GM19351 (cell line): ENCODE results near the gene UROC1.

Experiments used
- ATAC-seq: cut with Tn5 transposase; IDR thresholded peaks from one replicate; pipeline ENCODE4 v1.9.1; 2021; ENCODE audit warnings: mild to moderate bottlenecking, moderate library complexity; ENCODE audit not compliant: unreplicated experiment

The UROC1 gene

GRCh38 chr3:126517986-126518778 lies 609 bp upstream of the UROC1 start:
- ATAC-seq, result no peak

GRCh38 chr3:126516936-126517290 lies 660 bp downstream of the UROC1 start:
- no peak for ATAC-seq

- no peak for ATAC-seq
These were observed 1.2 kb downstream of the UROC1 start for GRCh38 chr3:126516152-126516935.

GRCh38 chr3:126515066-126515706 lies 2.4 kb downstream of the UROC1 start:
- no peak for ATAC-seq

GRCh38 chr3:126514161-126514560 lies 3.4 kb downstream of the UROC1 start:
- no peak for ATAC-seq

GRCh38 chr3:126512916-126513650 lies 4.5 kb downstream of the UROC1 start:
- ATAC-seq, result no peak

GRCh38 chr3:126512026-126512425 lies 5.5 kb downstream of the UROC1 start:
- ATAC-seq, result no peak

GRCh38 chr3:126511291-126511690 lies 6.3 kb downstream of the UROC1 start:
- no peak for ATAC-seq

GRCh38 chr3:126510308-126510910 lies 7.2 kb downstream of the UROC1 start:
- ATAC-seq, result no peak

- no peak for ATAC-seq
These were observed 7.8 kb downstream of the UROC1 start for GRCh38 chr3:126509597-126510307.

GRCh38 chr3:126508564-126508964 lies 9.0 kb downstream of the UROC1 start:
- no peak for ATAC-seq

GRCh38 chr3:126507886-126508285 lies 9.7 kb downstream of the UROC1 start:
- ATAC-seq, result no peak

- no peak for ATAC-seq
These were observed 13.9 kb downstream of the UROC1 start for GRCh38 chr3:126503701-126504100.

- no peak for ATAC-seq
These were observed 14.9 kb downstream of the UROC1 start for GRCh38 chr3:126502656-126503055.

GRCh38 chr3:126501736-126502135 lies 15.8 kb downstream of the UROC1 start:
- ATAC-seq, result no peak

- no peak for ATAC-seq
These were observed 16.5 kb downstream of the UROC1 start for GRCh38 chr3:126501054-126501453.

GRCh38 chr3:126500016-126500415 lies 17.6 kb downstream of the UROC1 start:
- no peak for ATAC-seq

- no peak for ATAC-seq
These were observed 18.2 kb downstream of the UROC1 start for GRCh38 chr3:126499401-126499800.

- no peak for ATAC-seq
These were observed 18.6 kb downstream of the UROC1 start for GRCh38 chr3:126498929-126499328.

- no peak for ATAC-seq
These were observed 19.1 kb downstream of the UROC1 start for GRCh38 chr3:126498461-126498860.
